ENCODE measurements around the gene SIPA1L3.

- no peak for TF ChIP-seq POLR2AphosphoS5 (IDR thresholded peaks at IDR 0.05)
- TF ChIP-seq POLR2A (IDR thresholded peaks at IDR 0.05), result no peak
- no peak for TF ChIP-seq CTCF (IDR thresholded peaks at IDR 0.05)
Observed at GRCh38 chr19:38190793-38191192, 283.8 kb downstream of the SIPA1L3 start.

Measured in breast epithelium (tissue), 3 donors.